Putamen (tissue), 1 donor: Measurements from ENCODE around the gene RTN4.
A peak's percentile ranks its signal among the peaks of the same experiment; 100 is the strongest.
"Not testable (repeated sequence)": the region's sequence is repeated elsewhere in the genome, so short reads cannot be mapped to it uniquely, and the experiment has no call there.

Experiments used
- DNase-seq: peaks from one replicate; pipeline ENCODE4 v3.0.0-alpha.2; 2016; ENCODE audit warnings: low spot score

RTN4 gene

GRCh38 chr2:55050100-55050994, at the start of gene RTN4:
TSS of gene RTN4 (minus strand) at chr2:55050451. CDS start at chr2:55050300, 151 bp downstream.
- DNase-seq = peak; percentile 99

- no peak for DNase-seq
Measured at GRCh38 chr2:55099493-55099877, 49.2 kb upstream of the RTN4 start.

- no peak for DNase-seq
Measured at GRCh38 chr2:55097461-55098410, 47.5 kb upstream of the RTN4 start.

- DNase-seq = no peak
Measured at GRCh38 chr2:55097082-55097460, 46.8 kb upstream of the RTN4 start.

- no peak for DNase-seq
Measured at GRCh38 chr2:55096586-55096985, 46.3 kb upstream of the RTN4 start.

GRCh38 chr2:55093381-55093780, 43.1 kb upstream of the RTN4 start:
- DNase-seq = no peak

- DNase-seq = no peak
Measured at GRCh38 chr2:55092439-55092838, 42.2 kb upstream of the RTN4 start.

- DNase-seq = not testable (repeated sequence)
Measured at GRCh38 chr2:55091681-55092080, 41.4 kb upstream of the RTN4 start.

- DNase-seq = no peak
Measured at GRCh38 chr2:55090702-55091101, 40.5 kb upstream of the RTN4 start.

- DNase-seq = no peak
Measured at GRCh38 chr2:55089726-55090125, 39.5 kb upstream of the RTN4 start.

GRCh38 chr2:55088400-55088799, 38.1 kb upstream of the RTN4 start:
- DNase-seq = no peak

GRCh38 chr2:55087936-55088335, 37.7 kb upstream of the RTN4 start:
- DNase-seq = no peak

GRCh38 chr2:55087501-55087900, 37.2 kb upstream of the RTN4 start:
- no peak for DNase-seq

GRCh38 chr2:55085113-55086040, 35.1 kb upstream of the RTN4 start:
- no peak for DNase-seq

- DNase-seq = no peak
Measured at GRCh38 chr2:55084641-55085040, 34.4 kb upstream of the RTN4 start.

- no peak for DNase-seq
Measured at GRCh38 chr2:55080204-55080738, 30.0 kb upstream of the RTN4 start.

- no peak for DNase-seq
Measured at GRCh38 chr2:55078956-55079355, 28.7 kb upstream of the RTN4 start.

- no peak for DNase-seq
Measured at GRCh38 chr2:55076721-55077120, 26.5 kb upstream of the RTN4 start.

- not testable (repeated sequence) for DNase-seq
Measured at GRCh38 chr2:55076019-55076418, 25.8 kb upstream of the RTN4 start.

GRCh38 chr2:55073000-55073983, 23.0 kb upstream of the RTN4 start:
- DNase-seq = no peak
